AG04449 (cell line): Measurements from ENCODE around the gene ITGA8.

Source experiments
- CTCF ChIA-PET: fragments of 350-600 bp; formaldehyde crosslinking; extraction: SDS; loops from one replicate; lab custom pipeline; 2021; ENCODE audit warnings: antibody characterized with exemption; lab: Yijun Ruan, JAX
- POLR2A ChIA-PET: fragments of 400-600, 350-600 bp; formaldehyde crosslinking; extraction: SDS; loops from one replicate; lab custom pipeline; 2020; ENCODE audit warnings: antibody characterized with exemption, inconsistent platforms; lab: Yijun Ruan, JAX
- DNase-seq: peaks from one replicate; pipeline ENCODE4 v3.0.0-alpha.2; 2010; ENCODE audit warnings: low read depth, low spot score
- H3K4me3 ChIP-seq: 2 replicates; pipeline ENCODE4 v1.5.1; 2011; ENCODE audit warnings: low read depth, mild to moderate bottlenecking, control low read depth, low read length
- CTCF ChIP-seq: IDR thresholded peaks from one replicate; pipeline ENCODE4 v1.5.1; 2011; ENCODE audit warnings: mild to moderate bottlenecking, moderate library complexity, low read length, control low read depth, inconsistent platforms; ENCODE audit not compliant: insufficient read depth; ENCODE audit errors: missing control alignments

The ITGA8 gene

GRCh38 chr10:15700078-15700674 is 19.5 kb downstream of the ITGA8 start:
- no peak for TF ChIP-seq CTCF
- POLR2A ChIA-PET = no interaction called here
- H3K4me3 ChIP-seq = no peak overlapping the region
- CTCF ChIA-PET = interaction anchor here (1.3 kb wide), 1 partner anchor 267 kb away, joined by 4 read pairs; no protein-coding TSS in a partner anchor
- no peak for DNase-seq

- CTCF ChIA-PET = interaction anchor here (0.8 kb wide), 1 partner anchor 20 kb away, joined by 3 read pairs; no protein-coding TSS in a partner anchor
- no peak for TF ChIP-seq CTCF
- H3K4me3 ChIP-seq = no peak overlapping the region
- POLR2A ChIA-PET = no interaction called here
- no peak for DNase-seq
Observed at GRCh38 chr10:15695852-15696251, 23.9 kb downstream of the ITGA8 start.

GRCh38 chr10:15690031-15690430 is 29.7 kb downstream of the ITGA8 start:
- H3K4me3 ChIP-seq = no peak overlapping the region
- no peak for DNase-seq
- POLR2A ChIA-PET = no interaction called here
- CTCF ChIA-PET = interaction anchor here (1.0 kb wide), 2 partner anchors 122 to 255 kb away, joined by 3 read pairs; no protein-coding TSS in a partner anchor
- no peak for TF ChIP-seq CTCF

- ChIA-PET POLR2A (no interaction called here), CTCF (no interaction called here)
- no peak overlapping the region for H3K4me3 ChIP-seq
- DNase-seq = no peak
- TF ChIP-seq CTCF = no peak
Observed at GRCh38 chr10:15684768-15685167, 35.0 kb downstream of the ITGA8 start.

DNA sequence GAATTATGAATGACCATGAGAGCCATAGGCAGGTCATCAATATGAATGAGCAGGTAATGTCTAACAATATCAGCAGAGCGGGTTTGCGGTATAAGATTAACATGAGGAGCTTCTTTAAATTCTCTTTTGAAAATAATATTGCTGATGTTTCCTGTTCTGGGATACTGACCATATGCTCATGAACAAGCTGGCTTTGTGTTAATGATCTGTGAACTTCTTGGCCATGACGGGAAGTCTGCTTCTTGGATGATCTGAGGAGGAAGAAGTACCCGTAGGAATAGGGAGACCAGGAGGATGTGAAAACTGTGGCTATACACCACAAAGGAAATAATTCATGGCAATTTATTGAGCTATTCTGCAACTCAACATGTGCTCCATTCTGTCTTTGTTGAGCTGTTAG is 38.6 kb downstream of the ITGA8 start:
- no peak overlapping the region for H3K4me3 ChIP-seq
- no peak for DNase-seq
- TF ChIP-seq CTCF = no peak
- ChIA-PET CTCF (interaction anchor here (1.3 kb wide), 1 partner anchor 96 kb away, joined by 5 read pairs; no protein-coding TSS in a partner anchor), POLR2A (no interaction called here)

DNA sequence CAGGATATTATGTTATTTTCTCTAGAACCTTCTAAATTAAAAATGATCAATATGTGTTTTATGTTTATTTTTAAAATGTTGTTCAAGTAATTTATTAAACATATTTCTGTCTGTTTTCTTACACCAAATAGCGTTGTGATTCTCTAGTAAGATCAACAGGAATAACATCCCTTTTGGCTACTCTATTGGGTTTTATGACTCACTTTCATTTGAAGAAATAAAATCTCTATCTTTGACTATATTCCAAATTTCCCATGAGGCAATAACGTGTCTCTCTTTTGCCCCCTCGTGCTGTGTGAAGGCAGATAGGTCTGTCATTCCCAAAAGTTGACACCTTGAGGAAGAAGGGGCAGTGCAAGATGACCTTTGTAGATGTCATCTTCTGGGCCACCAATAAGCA is 40.9 kb downstream of the ITGA8 start:
- no peak for DNase-seq
- CTCF ChIA-PET = no interaction called here
- TF ChIP-seq CTCF = no peak
- POLR2A ChIA-PET = no interaction called here
- H3K4me3 ChIP-seq = no peak overlapping the region
